Hematopoietic multipotent progenitor cell treated with erythropoietin and hydrocortisone succinate and interleukin-3 and kit ligand, for 4 days (in vitro differentiated cells): ENCODE measurements around the gene URI1.
"Not testable (repeated sequence)": the region's sequence is repeated elsewhere in the genome, so short reads cannot be mapped to it uniquely, and the experiment has no call there.

Experiments
- DNase-seq: peaks from one replicate; pipeline ENCODE4 v3.0.0-alpha.2; 2015

URI1 gene

DNA sequence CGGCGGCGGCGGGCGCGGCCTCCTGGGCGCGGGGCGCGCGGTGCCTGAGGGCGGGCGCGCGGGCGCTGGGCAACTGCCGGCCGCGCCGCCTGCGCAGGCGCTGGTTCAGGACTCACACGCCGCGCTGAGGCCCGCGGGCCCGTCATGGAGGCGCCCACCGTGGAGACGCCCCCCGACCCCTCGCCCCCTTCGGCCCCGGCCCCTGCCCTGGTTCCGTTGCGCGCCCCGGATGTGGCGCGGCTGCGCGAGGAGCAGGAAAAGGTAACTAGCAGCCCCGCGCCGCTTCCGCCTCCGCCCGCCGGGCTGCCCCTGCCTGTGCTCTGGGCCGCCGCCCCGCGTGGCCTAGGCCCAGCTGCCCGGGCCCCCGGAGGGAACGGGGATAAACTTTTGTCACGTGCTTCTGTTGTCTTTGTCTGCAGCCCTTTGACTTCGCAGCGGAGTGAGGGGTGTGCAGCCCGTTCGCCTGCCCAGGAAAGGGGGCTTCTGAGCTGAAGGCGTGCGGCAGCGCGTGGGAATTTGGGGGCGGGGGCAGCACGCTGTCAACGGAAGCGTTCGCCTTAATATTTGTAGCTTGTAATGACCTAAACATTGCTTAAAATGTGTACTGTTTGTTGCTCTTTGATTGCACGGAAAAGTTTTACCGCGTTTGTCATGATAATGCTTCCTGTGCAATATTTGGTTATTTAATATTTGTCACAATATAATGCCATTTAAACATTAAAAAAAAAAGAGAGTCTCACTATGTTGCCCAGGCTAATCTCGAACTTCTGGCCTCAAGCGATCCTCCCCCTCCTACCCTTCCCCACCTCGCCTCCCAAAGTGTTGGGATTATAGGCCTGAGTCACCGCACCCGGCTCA, 594 bp downstream of the URI1 start:
- peak; percentile 85 for DNase-seq

DNA sequence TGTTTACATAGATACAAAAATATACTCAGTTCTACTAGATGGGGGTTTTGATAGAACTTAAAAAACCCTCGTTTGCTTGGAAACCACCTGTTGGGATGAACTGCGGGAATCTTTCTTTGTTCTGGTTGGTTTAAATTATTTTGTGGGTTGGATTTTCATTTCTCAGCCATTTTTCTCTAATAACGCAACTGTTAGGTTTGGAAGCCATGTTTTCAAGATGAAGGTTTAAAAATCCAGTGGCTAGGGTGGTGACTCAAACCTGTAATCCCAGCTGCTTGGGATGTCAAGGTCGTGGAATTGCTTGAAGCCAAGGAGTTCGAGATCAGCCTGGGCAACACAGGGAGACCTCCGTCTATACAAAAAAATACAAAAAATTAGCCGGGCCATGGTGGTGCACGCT, 1.6 kb downstream of the URI1 start:
- no peak for DNase-seq

DNA sequence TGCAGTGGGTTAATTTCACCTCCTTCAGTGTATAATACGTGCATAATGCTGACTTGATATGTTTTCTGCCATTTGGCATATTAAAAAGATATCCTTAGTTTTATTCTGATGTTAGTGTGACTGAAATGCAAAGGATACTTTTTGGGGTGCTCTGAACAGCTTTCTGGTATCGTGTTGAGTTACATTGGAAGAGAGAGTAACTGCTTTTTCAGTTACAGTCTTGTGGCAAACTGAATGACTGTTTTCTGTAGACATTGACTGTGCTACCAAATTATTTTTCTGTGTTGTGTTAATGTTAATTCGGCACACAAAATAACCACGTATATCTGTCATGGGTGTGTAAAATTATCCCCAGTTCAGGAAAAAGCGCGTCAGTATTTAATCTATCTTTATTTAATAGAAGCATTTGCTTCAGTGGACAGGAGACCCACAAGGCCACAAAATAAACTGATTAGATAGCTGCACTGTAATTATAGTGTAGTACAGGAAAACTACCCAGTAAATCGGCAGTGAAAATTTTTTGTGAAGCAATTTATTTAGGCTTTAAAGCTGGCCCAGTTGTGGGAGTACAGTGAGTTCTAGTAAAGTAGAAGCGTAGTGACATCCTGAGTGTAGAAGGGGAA, 2.5 kb downstream of the URI1 start:
- no peak for DNase-seq

DNA sequence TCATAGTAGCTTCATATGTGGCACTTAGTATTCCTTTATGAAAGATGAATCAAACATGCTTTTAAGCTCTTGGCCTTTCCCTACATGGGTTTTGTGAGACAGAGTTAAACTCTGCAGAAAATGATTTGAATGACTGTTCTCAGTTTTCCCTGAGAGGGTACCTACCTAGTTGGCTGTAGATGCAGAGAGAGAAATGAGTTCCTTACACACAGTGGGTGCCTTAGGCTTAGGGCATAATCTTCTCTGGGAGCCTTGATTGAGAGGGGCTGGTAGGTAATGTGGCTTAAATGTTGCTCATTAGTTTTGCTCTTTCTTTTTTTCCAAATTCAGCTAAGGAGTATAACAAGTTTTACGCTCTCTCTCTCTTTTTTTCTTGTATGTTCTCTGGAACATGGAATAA, 3.0 kb downstream of the URI1 start:
- DNase-seq, result no peak

DNA sequence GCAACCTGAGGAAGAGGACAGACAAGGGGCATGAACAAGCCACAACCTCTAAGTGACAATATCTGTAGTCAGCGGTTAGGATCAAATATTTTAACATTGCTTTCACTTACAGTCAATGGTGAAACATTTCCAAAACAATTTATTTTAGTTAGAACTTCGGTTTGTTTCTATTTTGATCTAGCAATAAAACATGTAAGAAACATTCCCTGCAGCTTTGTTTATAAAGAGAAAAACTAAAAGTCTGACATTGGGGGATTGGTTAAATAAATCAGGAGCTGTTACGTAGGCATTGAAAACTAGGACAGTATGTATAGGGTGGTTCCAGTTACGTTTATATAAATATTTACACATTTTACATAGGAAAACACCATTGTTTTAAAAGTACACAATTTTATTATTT, 3.4 kb downstream of the URI1 start:
- DNase-seq, result no peak

DNA sequence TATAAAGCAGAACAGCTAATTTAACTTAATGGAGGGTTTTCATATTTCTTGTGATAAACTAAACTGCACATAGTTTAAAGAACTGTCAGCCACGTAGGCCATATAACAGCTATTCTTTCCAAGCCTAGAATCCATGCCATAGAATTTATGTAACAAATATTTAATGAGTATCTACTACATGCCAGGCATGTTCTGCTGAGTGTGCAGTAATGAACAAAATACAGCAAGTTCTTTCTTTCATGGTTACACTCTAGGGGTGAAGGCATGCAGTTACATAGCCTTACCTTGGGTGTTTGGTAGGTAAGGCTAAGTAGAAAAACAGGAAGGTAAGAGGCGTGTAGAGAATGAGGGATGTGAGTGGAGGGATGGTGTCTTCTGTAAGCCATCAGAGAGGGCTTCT, 4.6 kb downstream of the URI1 start:
- DNase-seq, result no peak

DNA sequence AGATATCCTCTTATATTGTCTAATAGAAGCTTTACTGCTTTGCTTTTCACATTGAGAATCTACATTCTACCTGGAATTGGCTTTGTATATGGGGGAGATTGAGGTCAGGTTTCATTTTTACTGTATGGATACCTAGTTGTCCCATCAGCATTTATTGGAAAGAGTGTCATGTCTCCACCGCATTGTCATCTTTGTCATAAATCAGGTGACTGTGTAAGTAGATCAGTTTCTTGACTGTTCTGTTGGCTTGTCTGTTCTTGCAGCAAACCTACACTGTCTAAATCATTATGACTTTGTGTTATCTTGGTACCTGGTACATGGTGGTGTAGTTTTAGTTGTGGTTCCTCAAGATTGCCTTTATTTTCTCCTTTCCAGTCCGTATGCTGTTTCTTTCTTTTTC, 5.8 kb downstream of the URI1 start:
- DNase-seq, result no peak

DNA sequence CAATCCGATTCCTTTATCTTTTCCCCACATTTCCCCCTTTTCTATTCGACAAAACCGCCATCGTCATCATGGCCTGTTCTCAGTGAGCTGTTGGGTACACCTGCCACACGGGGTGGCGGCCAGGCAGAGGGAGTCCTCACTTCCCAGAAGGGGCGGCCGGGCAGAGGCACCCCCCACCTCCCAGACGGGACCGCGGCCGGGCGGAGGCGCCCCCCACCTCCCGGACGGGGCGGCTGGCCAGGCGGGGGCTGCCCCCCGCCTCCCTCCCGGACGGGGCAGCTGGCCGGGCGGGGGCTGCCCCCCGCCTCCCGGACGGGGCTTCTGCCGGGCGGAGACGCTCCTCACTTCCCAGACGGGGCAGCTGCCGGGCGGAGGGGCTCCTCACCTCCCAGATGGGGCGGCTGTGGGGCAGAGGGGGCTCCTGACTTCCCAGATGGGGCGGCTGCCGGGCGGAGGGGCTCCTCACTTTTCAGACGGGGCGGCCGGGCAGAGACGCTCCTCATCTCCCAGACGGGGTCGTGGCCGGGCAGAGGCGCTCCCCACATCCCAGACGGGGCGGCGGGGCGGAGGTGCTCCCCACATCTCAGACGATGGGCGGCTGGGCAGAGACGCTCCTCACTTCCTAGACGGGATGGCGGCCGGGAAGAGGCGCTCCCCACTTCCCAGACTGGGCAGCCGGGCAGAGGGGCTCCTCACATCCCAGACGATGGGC, 6.9 kb downstream of the URI1 start:
- not testable (repeated sequence) for DNase-seq

DNA sequence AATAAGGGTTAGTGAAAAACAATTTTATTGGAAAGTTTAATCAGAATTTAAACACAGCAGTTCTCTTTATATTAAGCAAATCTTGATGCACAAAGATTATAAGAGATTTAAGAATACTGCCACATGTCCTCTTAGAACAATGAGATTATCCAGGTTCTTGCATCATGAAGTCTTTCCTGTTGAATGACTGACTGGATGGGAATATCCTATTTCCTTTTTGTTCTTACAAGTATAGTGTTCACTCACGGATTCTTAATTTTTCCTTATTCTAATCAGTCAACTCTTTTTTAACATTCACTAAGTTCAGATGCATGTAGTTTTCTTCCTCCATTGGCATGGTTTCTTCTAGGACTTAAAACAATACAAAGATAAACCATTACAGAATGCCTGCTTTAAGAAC, 10.1 kb downstream of the URI1 start:
- DNase-seq, result no peak

DNA sequence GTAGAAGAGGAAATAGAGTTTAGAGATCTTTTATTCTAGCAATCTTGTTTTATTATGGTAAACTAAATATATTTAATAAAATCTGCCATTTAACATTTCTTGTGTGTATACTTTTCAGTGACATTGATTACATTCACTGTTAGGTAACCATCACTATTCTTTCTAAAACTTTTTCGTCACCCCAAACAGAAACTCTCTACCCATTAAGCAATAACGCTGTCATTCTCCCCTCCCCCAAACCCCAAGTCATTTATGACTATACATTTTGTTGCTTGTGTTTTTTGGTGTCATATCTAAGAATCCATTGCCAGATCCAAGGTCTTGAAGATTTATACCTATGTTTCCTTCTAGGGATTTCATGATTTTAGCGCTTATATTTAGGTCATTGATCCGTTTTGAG, 10.6 kb downstream of the URI1 start:
- DNase-seq, result peak; percentile 36

DNA sequence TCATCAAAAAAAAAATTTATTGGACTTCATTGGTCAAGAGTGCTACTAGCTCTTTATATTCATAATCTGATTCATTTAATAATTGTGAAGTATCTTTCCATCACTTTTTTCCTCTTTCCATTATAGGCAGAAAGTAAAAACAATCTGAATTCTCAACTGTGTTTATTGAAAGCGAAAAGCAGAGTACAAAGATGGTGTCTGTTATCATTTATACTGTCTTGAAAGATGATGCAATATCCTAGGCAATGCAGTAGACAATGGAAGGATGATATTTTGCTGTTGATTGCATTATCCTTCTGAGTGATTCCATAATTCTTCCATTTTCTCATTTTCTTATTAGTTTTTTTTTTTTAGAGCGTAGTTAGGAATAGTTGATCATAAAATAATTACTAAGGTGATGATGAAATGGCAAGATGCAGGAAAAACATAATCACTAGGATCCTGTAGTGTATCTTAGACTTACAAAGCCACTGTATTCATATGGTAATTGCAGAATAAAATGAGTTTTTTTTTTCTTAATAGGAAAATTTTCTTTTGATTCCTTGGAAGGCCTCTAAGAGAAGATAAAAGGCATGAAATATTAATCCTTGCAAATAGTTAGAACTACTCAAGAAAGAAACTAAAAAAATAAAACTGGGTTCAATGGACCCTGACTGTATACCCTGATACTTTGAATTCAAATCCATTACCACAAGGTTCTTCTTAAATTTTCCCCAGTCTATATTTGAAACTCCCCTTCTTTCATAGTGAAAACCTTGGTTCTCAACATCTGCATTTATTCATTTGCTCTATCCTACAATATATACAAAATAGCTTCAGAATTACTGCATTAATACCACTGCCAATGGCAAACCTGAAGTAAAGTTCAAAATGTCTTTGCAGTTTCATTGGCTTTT, 11.6 kb downstream of the URI1 start:
- DNase-seq, result no peak

DNA sequence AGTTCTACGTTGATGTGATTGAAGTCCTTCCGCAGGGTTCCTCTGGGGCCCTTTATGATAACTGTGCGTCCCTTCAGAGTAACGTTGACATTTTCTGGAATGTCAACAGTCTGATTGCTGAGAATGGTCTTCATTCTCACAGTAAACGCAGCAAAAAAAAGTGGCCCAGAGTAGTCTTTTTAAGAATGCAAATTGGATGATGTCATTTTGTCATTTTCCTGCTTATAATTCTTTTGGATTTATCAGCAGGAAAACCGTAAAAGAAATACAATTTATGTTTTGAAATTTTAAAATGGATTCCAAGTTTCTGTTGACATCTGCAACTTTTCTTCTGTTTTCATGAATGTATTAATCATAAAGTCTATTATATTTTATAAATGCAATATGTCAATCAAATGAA, 14.8 kb downstream of the URI1 start:
- no peak for DNase-seq

DNA sequence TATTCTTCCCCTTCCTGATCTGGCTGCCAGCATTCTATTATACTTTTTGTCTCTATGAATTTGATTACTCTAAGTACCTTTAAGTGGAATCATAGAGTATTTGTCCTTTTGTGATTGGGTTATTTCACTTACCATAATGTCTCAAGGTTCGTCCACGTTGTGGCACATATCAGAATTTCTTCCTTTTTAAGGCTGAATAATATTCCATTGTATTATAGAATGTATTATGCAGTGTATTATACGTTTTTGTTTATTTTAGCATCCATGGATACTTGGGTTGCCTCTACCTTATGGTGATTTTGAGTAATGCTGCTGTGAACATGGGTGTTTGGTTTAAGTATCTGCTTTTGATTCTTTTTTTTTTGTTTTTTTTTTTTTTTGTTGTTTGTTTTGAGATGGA, 19.3 kb downstream of the URI1 start:
- no peak for DNase-seq

DNA sequence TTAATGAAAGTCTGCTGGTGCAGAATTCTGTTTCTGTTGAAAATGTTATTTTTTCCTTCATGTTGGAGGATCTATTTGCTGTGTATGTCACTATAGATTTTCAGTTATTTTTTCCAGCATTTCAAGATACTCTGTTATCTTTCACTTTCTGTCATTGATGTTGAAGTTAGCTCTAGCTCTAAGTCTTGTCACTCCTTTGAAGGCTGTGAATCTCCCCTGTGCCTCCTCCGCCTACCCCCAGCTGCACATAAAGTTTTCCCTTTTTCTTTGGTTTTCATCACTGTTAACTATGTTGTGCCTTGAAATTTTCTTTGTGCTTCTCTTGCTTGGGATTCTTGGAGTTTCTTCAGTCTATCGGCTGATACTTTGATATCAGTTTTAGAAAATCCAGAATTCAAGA, 20.8 kb downstream of the URI1 start:
- no peak for DNase-seq

DNA sequence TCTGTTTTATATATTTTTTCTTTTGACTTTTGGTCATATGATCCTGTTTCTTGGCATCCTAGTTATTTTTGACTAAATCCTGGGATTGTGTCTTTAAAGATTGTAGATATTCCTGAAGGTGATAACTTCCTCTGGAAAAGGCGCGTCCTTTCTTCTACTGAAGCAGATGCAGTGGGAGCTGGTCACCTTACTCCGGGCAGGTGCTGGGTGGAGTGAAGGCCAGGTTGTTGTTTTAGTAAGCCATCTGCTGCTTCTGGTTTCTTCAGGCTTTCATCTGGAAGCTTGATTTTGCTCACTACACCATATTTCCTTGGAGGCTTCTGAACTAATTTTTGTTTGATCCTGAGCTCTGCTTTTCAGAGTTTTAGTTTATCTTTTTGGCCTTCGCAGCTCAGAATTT, 21.5 kb downstream of the URI1 start:
- no peak for DNase-seq

DNA sequence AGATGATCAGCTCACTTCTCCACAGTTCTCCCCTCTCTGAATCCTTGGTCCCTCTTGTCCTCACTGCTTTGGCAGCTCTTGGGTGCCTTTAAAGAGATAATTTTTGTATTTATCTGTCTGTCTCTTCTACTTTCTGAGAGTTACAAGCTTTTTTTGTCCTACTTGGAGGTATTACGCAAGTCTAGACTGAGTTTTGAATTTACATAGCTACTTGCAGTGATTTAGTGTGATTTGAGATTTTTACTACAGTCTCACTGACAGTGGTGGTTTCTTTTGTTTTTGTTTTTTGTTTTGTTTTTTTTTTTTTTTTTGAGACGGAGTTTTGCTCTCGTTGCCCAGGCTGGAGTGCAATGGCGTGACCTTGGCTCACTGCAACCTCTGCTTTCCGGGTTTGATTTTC, 22.1 kb downstream of the URI1 start:
- DNase-seq, result no peak

DNA sequence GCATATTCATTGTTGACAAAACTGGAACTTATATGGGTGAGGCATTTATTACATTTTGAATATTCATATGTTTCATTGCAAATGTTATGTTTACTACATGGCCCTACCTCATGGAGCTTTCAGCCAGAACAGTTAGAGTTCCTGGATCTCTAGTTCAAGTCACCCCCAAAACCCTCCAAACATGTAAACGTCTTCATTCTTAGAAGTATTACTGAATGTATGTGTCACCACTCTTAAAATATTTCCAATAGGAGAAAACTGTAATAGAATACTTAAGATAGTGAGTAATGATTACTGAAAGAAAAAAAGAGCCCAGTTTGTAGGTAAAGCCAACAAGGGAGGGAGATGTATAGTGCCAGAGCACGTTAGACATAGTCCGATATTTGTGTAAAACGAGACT, 23.5 kb downstream of the URI1 start:
- DNase-seq, result no peak

DNA sequence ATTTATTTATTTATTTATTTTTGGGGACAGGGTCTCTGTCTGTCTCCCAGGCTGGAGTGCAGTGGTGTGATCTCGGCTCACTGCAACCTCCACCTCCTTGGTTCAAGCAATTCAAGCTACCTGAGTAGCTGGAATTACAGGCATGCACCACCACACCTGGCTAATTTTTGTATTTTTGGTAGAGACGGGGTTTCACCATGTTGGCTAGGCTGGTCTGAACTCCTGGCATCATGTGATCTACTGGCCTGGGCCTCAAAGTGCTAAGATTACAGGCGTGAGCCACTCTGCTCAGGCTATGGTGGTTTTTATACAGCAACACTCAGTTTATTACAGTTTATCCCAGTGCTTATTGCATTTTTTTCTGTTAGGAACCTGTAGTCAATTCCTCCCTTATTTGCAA, 24.1 kb downstream of the URI1 start:
- peak; percentile 42 for DNase-seq

DNA sequence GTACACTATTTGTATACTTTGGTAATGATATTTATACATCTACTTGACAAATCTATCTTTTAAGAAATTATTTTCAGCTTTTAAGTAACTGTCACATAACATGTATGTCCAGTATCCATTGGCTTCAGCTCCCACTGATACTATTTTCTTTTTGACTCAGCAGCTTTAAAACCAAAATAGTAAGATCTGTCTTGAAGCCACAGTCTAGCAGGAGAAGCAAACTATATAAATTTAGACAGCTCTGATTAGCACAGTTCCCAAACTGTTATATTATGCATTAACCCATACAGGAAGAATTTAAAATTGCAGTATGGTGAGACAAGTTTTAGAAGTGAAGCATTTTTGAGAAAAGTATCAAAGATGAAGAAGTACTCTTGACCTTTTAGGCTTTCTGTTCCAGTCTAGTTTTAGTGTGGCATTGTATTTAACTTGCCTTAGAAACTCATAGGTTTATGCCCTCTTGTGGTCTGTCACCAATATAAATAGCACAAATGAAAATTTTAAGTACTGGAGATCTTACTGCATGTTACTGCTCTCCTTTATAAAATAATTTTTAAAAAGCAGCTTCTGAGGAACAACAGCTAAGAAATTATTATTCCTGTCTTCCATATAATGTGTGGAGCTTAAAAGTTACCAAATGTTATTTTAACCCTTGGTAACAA, 24.7 kb downstream of the URI1 start:
- peak; percentile 74 for DNase-seq

DNA sequence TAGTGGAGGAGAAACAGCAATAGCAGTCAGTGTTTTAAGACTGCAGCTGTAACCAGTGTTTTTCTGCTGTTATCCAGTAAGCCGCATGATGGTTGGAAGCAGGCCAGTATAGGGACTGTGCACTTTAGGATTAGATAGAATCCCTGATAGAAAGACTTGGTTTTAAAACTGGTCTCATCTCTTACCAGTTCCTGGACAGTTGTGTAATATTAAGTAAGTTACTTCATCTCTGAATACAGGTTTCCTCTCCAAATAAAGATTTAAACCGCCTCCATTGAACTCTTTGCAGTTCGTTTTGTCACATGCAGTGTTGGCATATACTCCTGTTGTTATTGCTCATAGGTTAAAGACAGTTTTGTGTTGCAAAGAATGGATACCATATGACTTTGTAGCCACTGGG, 25.6 kb downstream of the URI1 start:
- DNase-seq, result peak; percentile 93

DNA sequence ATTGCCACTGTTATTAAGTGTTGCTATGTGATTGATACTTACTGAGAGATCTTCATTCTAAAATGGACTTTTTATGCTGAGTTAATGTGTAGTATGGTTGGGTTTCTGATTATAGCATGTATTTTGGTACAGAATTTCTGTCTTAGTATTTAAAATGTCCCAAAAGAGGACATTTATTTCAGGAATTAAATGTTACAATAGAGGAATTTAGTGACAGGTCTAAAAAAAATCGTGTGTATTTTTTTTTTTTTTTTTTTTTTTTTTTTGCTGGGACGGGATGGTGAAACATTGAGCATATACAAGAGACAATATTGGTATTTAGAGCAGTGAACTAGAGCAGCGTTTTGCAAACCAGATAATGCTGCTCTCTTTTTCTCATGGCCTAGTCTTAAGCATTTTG, 27.9 kb downstream of the URI1 start:
- DNase-seq, result no peak

DNA sequence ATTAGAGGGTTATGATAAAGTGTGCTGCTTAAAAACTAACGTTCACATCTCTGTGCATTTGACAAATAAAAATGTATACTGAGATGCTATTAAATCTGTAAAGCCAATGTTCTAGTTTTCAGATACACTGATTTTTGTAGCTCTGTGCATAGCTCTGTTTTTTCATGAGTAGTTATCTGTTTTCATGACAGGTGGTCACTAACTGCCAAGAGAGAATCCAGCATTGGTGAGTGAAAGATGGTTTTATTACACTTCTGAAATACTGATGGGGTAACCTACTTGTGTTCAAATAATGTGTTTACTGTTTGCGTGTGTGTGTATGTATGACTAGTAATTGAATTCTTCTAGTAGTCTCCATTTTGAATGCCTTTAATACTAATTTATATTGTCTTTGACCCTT, 29.0 kb downstream of the URI1 start:
- no peak for DNase-seq

DNA sequence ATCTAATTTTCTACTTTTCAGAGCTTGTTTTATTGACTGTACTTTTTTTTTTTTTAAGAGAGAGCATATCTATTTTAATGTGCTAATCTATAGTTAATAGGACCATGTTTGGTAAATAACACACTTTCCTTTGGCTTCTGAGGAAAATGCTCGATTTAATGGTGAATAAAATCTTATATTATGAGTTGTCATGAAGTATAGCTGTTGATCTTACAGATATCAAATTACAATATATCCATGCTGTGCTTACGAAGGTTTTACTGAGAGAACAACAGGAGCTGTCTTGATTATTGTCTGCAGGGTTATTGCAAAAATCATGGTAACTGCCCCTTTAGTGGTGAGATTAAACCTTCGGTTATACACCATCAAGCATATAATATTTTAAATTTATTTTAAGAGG, 29.6 kb downstream of the URI1 start:
- DNase-seq, result no peak
